GM19468 (cell line): ENCODE measurements around the gene SKI.
A peak's percentile ranks its signal among the peaks of the same experiment; 100 is the strongest.

Experiments used
- ATAC-seq: cut with Tn5 transposase; IDR thresholded peaks from one replicate; pipeline ENCODE4 v1.9.1; 2021; ENCODE audit warnings: mild to moderate bottlenecking, moderate library complexity, moderate number of reproducible peaks; ENCODE audit not compliant: unreplicated experiment; ENCODE audit errors: extremely low read depth

SKI gene

GRCh38 chr1:2227346-2228156, 568 bp upstream of the SKI start:
- ATAC-seq: peak; percentile 86

- no peak for ATAC-seq
Measured at GRCh38 chr1:2228694-2229036, 546 bp downstream of the SKI start.

- no peak for ATAC-seq
Measured at GRCh38 chr1:2229037-2229864, 1.1 kb downstream of the SKI start.

- no peak for ATAC-seq
Measured at GRCh38 chr1:2229911-2230731, 2.0 kb downstream of the SKI start.

- no peak for ATAC-seq
Measured at GRCh38 chr1:2230781-2231531, 2.8 kb downstream of the SKI start.

GRCh38 chr1:2231532-2232254, 3.6 kb downstream of the SKI start:
- no peak for ATAC-seq

- ATAC-seq: no peak
Measured at GRCh38 chr1:2232255-2232915, 4.3 kb downstream of the SKI start.

GRCh38 chr1:2232916-2233438, 4.9 kb downstream of the SKI start:
- no peak for ATAC-seq

GRCh38 chr1:2233468-2233867, 5.3 kb downstream of the SKI start:
- ATAC-seq: no peak

- no peak for ATAC-seq
Measured at GRCh38 chr1:2233997-2234761, 6.1 kb downstream of the SKI start.

GRCh38 chr1:2234762-2235113, 6.6 kb downstream of the SKI start:
- ATAC-seq: no peak

- no peak for ATAC-seq
Measured at GRCh38 chr1:2235300-2235998, 7.3 kb downstream of the SKI start.

GRCh38 chr1:2236695-2237677, 8.9 kb downstream of the SKI start:
- ATAC-seq: no peak

- ATAC-seq: no peak
Measured at GRCh38 chr1:2237773-2238172, 9.7 kb downstream of the SKI start.

- no peak for ATAC-seq
Measured at GRCh38 chr1:2238361-2239012, 10.4 kb downstream of the SKI start.

- ATAC-seq: no peak
Measured at GRCh38 chr1:2239013-2239370, 10.9 kb downstream of the SKI start.
